SH-SY5Y (cell line): ENCODE measurements around the gene MTG2.

ENCODE experiments used
- GATA2 ChIP-seq: IDR thresholded peaks from 2 replicates; pipeline ENCODE4 v1.6.1; 2011; ENCODE audit warnings: mild to moderate bottlenecking, low read depth, low read length
- GATA3 ChIP-seq: IDR thresholded peaks from 2 replicates; pipeline ENCODE4 v1.6.1; 2011; ENCODE audit warnings: low read depth, mild to moderate bottlenecking, low read length, moderate library complexity

DNA sequence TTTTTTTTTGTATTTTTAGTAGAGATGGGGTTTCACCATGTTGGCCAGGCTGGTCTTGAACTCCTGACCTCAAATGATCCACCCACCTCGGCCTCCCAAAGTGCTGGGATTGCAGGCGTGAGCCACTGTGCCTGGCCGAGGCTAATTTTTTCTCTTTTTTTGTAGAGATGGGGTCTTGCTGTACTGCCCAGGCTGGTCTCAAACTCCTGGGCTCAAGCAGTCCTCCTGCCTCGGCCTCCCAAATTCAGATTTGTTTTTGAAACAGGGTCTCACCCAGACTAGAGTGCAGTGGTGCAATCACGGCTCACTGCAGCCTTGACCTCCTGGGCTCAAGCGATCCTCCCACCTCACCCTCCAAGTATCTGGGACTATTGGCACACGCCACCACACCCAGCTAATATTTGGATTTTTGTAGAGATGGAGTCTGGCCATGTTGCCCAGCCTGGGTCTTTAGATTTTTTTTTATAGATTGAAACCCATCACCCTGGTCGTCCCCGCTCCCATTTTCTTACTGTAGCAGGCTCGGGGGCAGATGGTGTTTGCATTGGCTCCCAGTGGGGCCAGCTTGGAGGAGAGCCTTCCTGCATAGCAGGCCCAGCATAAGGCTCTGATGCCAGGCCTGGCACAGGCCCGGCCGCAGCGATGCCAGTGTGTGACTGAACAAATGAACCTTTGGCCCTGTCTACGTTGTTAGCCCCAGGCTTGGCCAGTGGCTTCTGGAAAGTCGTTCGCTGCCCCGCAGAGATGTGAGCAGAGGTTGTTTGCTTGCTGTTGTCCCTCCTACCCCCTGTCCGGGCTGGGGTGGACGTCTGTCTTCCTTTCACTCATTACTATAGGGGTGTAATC lies 4.3 kb upstream of the MTG2 start:
- TF ChIP-seq GATA3 (no peak), GATA2 (no peak)
